GM12878 (cell line): ENCODE results near the gene KRTAP26-1. TPM values are rescaled to one million over a fixed set of nuclear protein-coding genes. Genes with fewer than 3 reads are reported as not detected.

Source experiments
- ATAC-seq: fragments of 200-7000 bp; cut with Tn5 transposase; 3 replicates; pipeline ENCODE4 v1.9.1; 2020; ENCODE audit warnings: mild to moderate bottlenecking, moderate library complexity
- BruUV-seq: library from RNA; stranded (reverse); fragments of 400-500 nt; replicated peaks from 2 replicates; lab custom pipeline; 2021; lab: Mats Ljungman, UMichigan
- CTCF ChIA-PET: fragments of 300-600 bp; sonication (Branson Sonifier 250); formaldehyde crosslinking; extraction: SDS; loops from one replicate; lab custom pipeline; 2021; ENCODE audit warnings: inconsistent platforms; lab: Yijun Ruan, JAX
- POLR2A ChIA-PET: fragments of 350-600 bp; formaldehyde crosslinking; extraction: SDS; loops from one replicate; lab custom pipeline; 2021; ENCODE audit warnings: inconsistent platforms; lab: Charles Lee
- RAD21 ChIA-PET: fragments of 300-600 bp; sonication (Branson Sonifier 250); formaldehyde crosslinking; loops from one replicate; lab custom pipeline; 2023; ENCODE audit warnings: antibody characterized with exemption; ENCODE audit not compliant: unreplicated experiment; lab: Charles Lee
- SMC1A ChIA-PET: fragments of 300-600 bp; sonication (Branson Sonifier 250); formaldehyde crosslinking; loops from one replicate; lab custom pipeline; 2023; ENCODE audit not compliant: unreplicated experiment, uncharacterized antibody; lab: Charles Lee
- DNase-seq: peaks from one replicate; pipeline ENCODE4 v3.0.0-alpha.2; 2011; ENCODE audit warnings: low read depth, low spot score
- FAIRE-seq: peaks from 3 replicates; lab custom pipeline; 2011; peaks lifted over from hg19 to GRCh38; lab: Jason Lieb, UNC
- H2AFZ ChIP-seq: 2 replicates; pipeline ENCODE4 v1.6.0; 2011; ENCODE audit warnings: low read depth, low read length, control low read depth; ENCODE audit not compliant: control insufficient read depth
- H3K27ac ChIP-seq: 2 replicates; pipeline ENCODE4 v1.5.1; 2011; ENCODE audit warnings: control low read depth; ENCODE audit not compliant: control insufficient read depth, insufficient read depth
- H3K27me3 ChIP-seq, 2 experiments: replicated peaks in 1 of 2; 2 replicates each; pipeline versions ENCODE4 v1.6.0 to v1.6.1; 2011; ENCODE audit warnings: low read length in 1 of 2; ENCODE audit not compliant: control insufficient read depth in 2 of 2, insufficient read depth in 2 of 2
- H3K36me3 ChIP-seq, 2 experiments: 2 replicates each; pipeline ENCODE4 v1.5.1; 2011; ENCODE audit warnings: low read length in 1 of 2; ENCODE audit not compliant: control insufficient read depth in 2 of 2, insufficient read depth in 2 of 2
- H3K4me1 ChIP-seq: 2 replicates; pipeline ENCODE4 v1.6.1; 2011; ENCODE audit warnings: mild to moderate bottlenecking, low read length, moderate library complexity, mixed read lengths; ENCODE audit not compliant: control insufficient read depth, insufficient read depth
- H3K4me2 ChIP-seq: 2 replicates; pipeline ENCODE4 v1.6.0; 2011; ENCODE audit warnings: control low read depth; ENCODE audit not compliant: control insufficient read depth, insufficient read depth
- H3K4me3 ChIP-seq: fragments of 200-600 bp; sonication (generic); 2 replicates; pipeline ENCODE4 v1.5.1; 2016
- H3K79me2 ChIP-seq: 2 replicates; pipeline ENCODE4 v1.6.0; 2011; ENCODE audit warnings: low read length; ENCODE audit not compliant: control insufficient read depth, insufficient read depth
- H3K9ac ChIP-seq: 2 replicates; pipeline ENCODE4 v1.8.0; 2011; ENCODE audit warnings: low read length, control low read depth, mixed read lengths; ENCODE audit not compliant: control insufficient read depth, insufficient read depth
- H3K9me3 ChIP-seq: replicated peaks from 3 replicates; pipeline ENCODE4 v1.5.1; 2011; ENCODE audit warnings: mild to moderate bottlenecking, low read length; ENCODE audit not compliant: control insufficient read depth, insufficient read depth
- H4K20me1 ChIP-seq: 2 replicates; pipeline ENCODE4 v1.6.0; 2011; ENCODE audit not compliant: control insufficient read depth, insufficient read depth
- CBX5 ChIP-seq: sonication (generic); IDR thresholded peaks from 2 replicates; pipeline ENCODE4 v1.6.1; 2016; ENCODE audit warnings: low read depth, moderate library complexity, mild to moderate bottlenecking, inconsistent platforms
- IRF3 ChIP-seq: fragments of 450-650 bp; IDR thresholded peaks from 2 replicates; pipeline ENCODE4 v1.6.1; 2014; ENCODE audit warnings: mild to moderate bottlenecking
- MAX ChIP-seq: IDR thresholded peaks from 2 replicates; pipeline ENCODE4 v1.6.1; 2012; ENCODE audit warnings: low read depth, low read length, improper control_type of control experiment
- POLR2AphosphoS5 ChIP-seq: IDR thresholded peaks from 2 replicates; pipeline ENCODE4 v1.6.1; 2011; ENCODE audit warnings: mild to moderate bottlenecking, low read length, inconsistent platforms
- POU2F2 ChIP-seq: IDR thresholded peaks from 3 replicates; pipeline ENCODE4 v1.6.1; 2011; ENCODE audit warnings: low read depth, mild to moderate bottlenecking, low read length, borderline replicate concordance
- PRDM15 ChIP-seq: fragments of 450-650 bp; formaldehyde crosslinking; IDR thresholded peaks from 2 replicates; pipeline ENCODE4 v1.4.0; 2020; ENCODE audit warnings: mild to moderate bottlenecking, moderate library complexity
- RUNX3 ChIP-seq: IDR thresholded peaks from 2 replicates; pipeline ENCODE4 v1.6.1; 2012; ENCODE audit warnings: low read length, inconsistent platforms
- WGBS: methylation state at CpG from one replicate; pipeline ENCODE4 v1.1.6; 2016; ENCODE audit warnings: low lambda C conversion rate; ENCODE audit not compliant: insufficient replicate concordance, insufficient coverage; ENCODE audit errors: missing lambda C conversion rate; 5-methylcytosine and 5-hydroxymethylcytosine counted together
- in situ Hi-C: fragments of 300-500 bp; cut with MboI; formaldehyde crosslinking; loops from 9 replicates; pipeline ENCODE4 v1.14.3; 2018; ENCODE audit warnings: mixed read lengths
- intact Hi-C: fragments of 100-400 bp; cut with micrococcal nuclease; formaldehyde crosslinking; loops from one replicate; pipeline ENCODE4 v1.14.2; 2022; ENCODE audit not compliant: unreplicated experiment
- polyA plus RNA-seq, 11 experiments: library from polyadenylated mRNA; depleted of rRNA in 4 of 11; unstranded in 6 of 11; stranded (reverse) in 5 of 11; fragments of >200 nt; fragmentation: Nextera tagmentation in 4 of 11; fragmentation: Illumina TruSeq in 1 of 11; extraction: Ambion mirVana in 4 of 11; extraction: Trizol in 1 of 11; gene quantifications; 1 replicate in 1 of 11; 2 replicates in 10 of 11; pipeline versions ENCODE4 v1.2.1 to v1.2.3, GENCODE V29; 2011 to 2016; ENCODE audit warnings: inconsistent platforms in 2 of 11, missing spikeins in 2 of 11, low read depth in 1 of 11
- small RNA-seq: library from RNA; depleted of rRNA; stranded (forward); fragments of <200 nt; gene quantifications from one replicate; pipeline ENCODE3, GENCODE V24; 2014
- total RNA-seq, 4 experiments: library from RNA; depleted of rRNA in 3 of 4; stranded (reverse); fragments of >200 nt in 3 of 4; fragmentation: Illumina TruSeq in 1 of 4; extraction: Trizol in 1 of 4; gene quantifications; 2 replicates each; pipeline versions ENCODE4 v1.2.1 to v1.2.3, GENCODE V29; 2013 to 2021

KRTAP26-1 gene
- total and polyA plus RNA-seq, 10 of the 15 experiments (the other 5 are each of a cell fraction or from before 2014, with no cell fraction given): not detected

- no peak for FAIRE-seq
- Histone ChIP-seq H3K4me1 (no peaks in the 10 kb centered on the region), H3K9me3 (no peaks in the 10 kb centered on the region), H2AFZ (no peak overlapping the region), H3K27ac (no peak overlapping the region), H3K4me3 (no peak overlapping the region), H3K79me2 (no peaks in the 10 kb centered on the region), H3K4me2 (no peak overlapping the region), H3K27me3 (no peaks in the 10 kb centered on the region), H3K9ac (no peak overlapping the region), H3K36me3 (no peaks in the 10 kb centered on the region), H4K20me1 (no peaks in the 10 kb centered on the region)
- DNase-seq: no peak
- POLR2A ChIA-PET: no interaction called here
- SMC1A ChIA-PET: no interaction called here
- no TSS peak for BruUV-seq
- 20% methylated on average over 3 of the region's 3 CpGs for WGBS
- in situ Hi-C loops (no loop called here), intact Hi-C loops (no loop called here)
- TF ChIP-seq POLR2AphosphoS5 (no peak), IRF3 (no peak), RUNX3 (no peak), CBX5 (no peak), MAX (no peak), PRDM15 (CRISPR knock-in tag) (no peak), POU2F2 (no peak)
- CTCF ChIA-PET: interaction anchor here (0.6 to 0.9 kb wide), 2 partner anchors 10 to 135 kb away, joined by 3 to 4 read pairs; no protein-coding TSS in a partner anchor
- RAD21 ChIA-PET: no interaction called here
- ATAC-seq: no peak
These were observed 50.1 kb downstream of the KRTAP26-1 start for GRCh38 chr21:30269803-30270530.

Small RNA genes within 50 kb of the gene (small RNA-seq; reads per million reads assigned to genes)
- gene KRTAP23-1: not detected

Other genes starting within 250 kb of the KRTAP26-1 start
Only the 7 nearest of the 18 such genes appear.
- gene CLDN8, start 104.2 kb downstream of the KRTAP26-1 start, total RNA-seq (2014; rRNA removed): not detected in 2 replicates
- gene CLDN8, start 104.2 kb downstream of the KRTAP26-1 start, total RNA-seq (2014; rRNA removed; fragmentation: Illumina TruSeq; extraction: Trizol): not detected in 2 replicates
- gene CLDN8, start 104.2 kb downstream of the KRTAP26-1 start, total RNA-seq (2021): not detected in 2 replicates
- gene CLDN8, start 104.2 kb downstream of the KRTAP26-1 start, polyA plus RNA-seq (2011; rRNA removed): not detected in 2 replicates
- not detected in 2 replicates for gene CLDN8, start 104.2 kb downstream of the KRTAP26-1 start, polyA plus RNA-seq (2014; fragmentation: Illumina TruSeq; extraction: Trizol)
- gene CLDN8, start 104.2 kb downstream of the KRTAP26-1 start, polyA plus RNA-seq (2014; fragmentation: Nextera tagmentation; extraction: Ambion mirVana): not detected
- not detected in 2 replicates for gene CLDN8, start 104.2 kb downstream of the KRTAP26-1 start, polyA plus RNA-seq (2014; rRNA removed)
- not detected for gene CLDN8, start 104.2 kb downstream of the KRTAP26-1 start, polyA plus RNA-seq (2016; fragmentation: Nextera tagmentation; extraction: Ambion mirVana)
- gene KRTAP24-1, start 37.4 kb downstream of the KRTAP26-1 start, total RNA-seq (2014; rRNA removed): not detected in 2 replicates
- gene KRTAP24-1, start 37.4 kb downstream of the KRTAP26-1 start, total RNA-seq (2014; rRNA removed; fragmentation: Illumina TruSeq; extraction: Trizol): not detected in 2 replicates
- not detected in 2 replicates for gene KRTAP24-1, start 37.4 kb downstream of the KRTAP26-1 start, total RNA-seq (2021)
- not detected in 2 replicates for gene KRTAP24-1, start 37.4 kb downstream of the KRTAP26-1 start, polyA plus RNA-seq (2011; rRNA removed)
- gene KRTAP24-1, start 37.4 kb downstream of the KRTAP26-1 start, polyA plus RNA-seq (2014; fragmentation: Illumina TruSeq; extraction: Trizol): not detected in 2 replicates
- gene KRTAP24-1, start 37.4 kb downstream of the KRTAP26-1 start, polyA plus RNA-seq (2014; fragmentation: Nextera tagmentation; extraction: Ambion mirVana): not detected
- not detected in 2 replicates for gene KRTAP24-1, start 37.4 kb downstream of the KRTAP26-1 start, polyA plus RNA-seq (2014; rRNA removed)
- not detected for gene KRTAP24-1, start 37.4 kb downstream of the KRTAP26-1 start, polyA plus RNA-seq (2016; fragmentation: Nextera tagmentation; extraction: Ambion mirVana)
- not detected in 2 replicates for gene KRTAP25-1, start 30.8 kb downstream of the KRTAP26-1 start, total RNA-seq (2014; rRNA removed)
- gene KRTAP25-1, start 30.8 kb downstream of the KRTAP26-1 start, total RNA-seq (2014; rRNA removed; fragmentation: Illumina TruSeq; extraction: Trizol): not detected in 2 replicates
- gene KRTAP25-1, start 30.8 kb downstream of the KRTAP26-1 start, total RNA-seq (2021): not detected in 2 replicates
- gene KRTAP25-1, start 30.8 kb downstream of the KRTAP26-1 start, polyA plus RNA-seq (2011; rRNA removed): not detected in 2 replicates
- gene KRTAP25-1, start 30.8 kb downstream of the KRTAP26-1 start, polyA plus RNA-seq (2014; fragmentation: Illumina TruSeq; extraction: Trizol): not detected in 2 replicates
- not detected for gene KRTAP25-1, start 30.8 kb downstream of the KRTAP26-1 start, polyA plus RNA-seq (2014; fragmentation: Nextera tagmentation; extraction: Ambion mirVana)
- gene KRTAP25-1, start 30.8 kb downstream of the KRTAP26-1 start, polyA plus RNA-seq (2014; rRNA removed): not detected in 2 replicates
- gene KRTAP25-1, start 30.8 kb downstream of the KRTAP26-1 start, polyA plus RNA-seq (2016; fragmentation: Nextera tagmentation; extraction: Ambion mirVana): not detected
- gene KRTAP27-1, start 17.4 kb upstream of the KRTAP26-1 start, total RNA-seq (2014; rRNA removed): not detected in 2 replicates
- gene KRTAP27-1, start 17.4 kb upstream of the KRTAP26-1 start, total RNA-seq (2014; rRNA removed; fragmentation: Illumina TruSeq; extraction: Trizol): not detected in 2 replicates
- not detected in 2 replicates for gene KRTAP27-1, start 17.4 kb upstream of the KRTAP26-1 start, total RNA-seq (2021)
- gene KRTAP27-1, start 17.4 kb upstream of the KRTAP26-1 start, polyA plus RNA-seq (2011; rRNA removed): not detected in 2 replicates
- not detected in 2 replicates for gene KRTAP27-1, start 17.4 kb upstream of the KRTAP26-1 start, polyA plus RNA-seq (2014; fragmentation: Illumina TruSeq; extraction: Trizol)
- not detected for gene KRTAP27-1, start 17.4 kb upstream of the KRTAP26-1 start, polyA plus RNA-seq (2014; fragmentation: Nextera tagmentation; extraction: Ambion mirVana)
- not detected in 2 replicates for gene KRTAP27-1, start 17.4 kb upstream of the KRTAP26-1 start, polyA plus RNA-seq (2014; rRNA removed)
- not detected for gene KRTAP27-1, start 17.4 kb upstream of the KRTAP26-1 start, polyA plus RNA-seq (2016; fragmentation: Nextera tagmentation; extraction: Ambion mirVana)
- not detected in 2 replicates for gene KRTAP23-1, start 28.3 kb upstream of the KRTAP26-1 start, total RNA-seq (2014; rRNA removed)
- not detected in 2 replicates for gene KRTAP23-1, start 28.3 kb upstream of the KRTAP26-1 start, total RNA-seq (2014; rRNA removed; fragmentation: Illumina TruSeq; extraction: Trizol)
- gene KRTAP23-1, start 28.3 kb upstream of the KRTAP26-1 start, total RNA-seq (2021): not detected in 2 replicates
- gene KRTAP23-1, start 28.3 kb upstream of the KRTAP26-1 start, polyA plus RNA-seq (2011; rRNA removed): not detected in 2 replicates
- not detected in 2 replicates for gene KRTAP23-1, start 28.3 kb upstream of the KRTAP26-1 start, polyA plus RNA-seq (2014; fragmentation: Illumina TruSeq; extraction: Trizol)
- gene KRTAP23-1, start 28.3 kb upstream of the KRTAP26-1 start, polyA plus RNA-seq (2014; fragmentation: Nextera tagmentation; extraction: Ambion mirVana): not detected
- gene KRTAP23-1, start 28.3 kb upstream of the KRTAP26-1 start, polyA plus RNA-seq (2014; rRNA removed): not detected in 2 replicates
- gene KRTAP23-1, start 28.3 kb upstream of the KRTAP26-1 start, polyA plus RNA-seq (2016; fragmentation: Nextera tagmentation; extraction: Ambion mirVana): not detected
- gene KRTAP13-2, start 52.0 kb upstream of the KRTAP26-1 start, total RNA-seq (2014; rRNA removed): not detected in 2 replicates
- not detected in 2 replicates for gene KRTAP13-2, start 52.0 kb upstream of the KRTAP26-1 start, total RNA-seq (2014; rRNA removed; fragmentation: Illumina TruSeq; extraction: Trizol)
- not detected in 2 replicates for gene KRTAP13-2, start 52.0 kb upstream of the KRTAP26-1 start, total RNA-seq (2021)
- gene KRTAP13-2, start 52.0 kb upstream of the KRTAP26-1 start, polyA plus RNA-seq (2011; rRNA removed): not detected in 2 replicates
- gene KRTAP13-2, start 52.0 kb upstream of the KRTAP26-1 start, polyA plus RNA-seq (2014; fragmentation: Illumina TruSeq; extraction: Trizol): not detected in 2 replicates
- gene KRTAP13-2, start 52.0 kb upstream of the KRTAP26-1 start, polyA plus RNA-seq (2014; fragmentation: Nextera tagmentation; extraction: Ambion mirVana): not detected
- gene KRTAP13-2, start 52.0 kb upstream of the KRTAP26-1 start, polyA plus RNA-seq (2014; rRNA removed): not detected in 2 replicates
- not detected for gene KRTAP13-2, start 52.0 kb upstream of the KRTAP26-1 start, polyA plus RNA-seq (2016; fragmentation: Nextera tagmentation; extraction: Ambion mirVana)
- not detected in 2 replicates for gene KRTAP13-1, start 75.7 kb upstream of the KRTAP26-1 start, total RNA-seq (2014; rRNA removed)
- not detected in 2 replicates for gene KRTAP13-1, start 75.7 kb upstream of the KRTAP26-1 start, total RNA-seq (2014; rRNA removed; fragmentation: Illumina TruSeq; extraction: Trizol)
- gene KRTAP13-1, start 75.7 kb upstream of the KRTAP26-1 start, total RNA-seq (2021): not detected in 2 replicates
- gene KRTAP13-1, start 75.7 kb upstream of the KRTAP26-1 start, polyA plus RNA-seq (2011; rRNA removed): not detected in 2 replicates
- not detected in 2 replicates for gene KRTAP13-1, start 75.7 kb upstream of the KRTAP26-1 start, polyA plus RNA-seq (2014; fragmentation: Illumina TruSeq; extraction: Trizol)
- gene KRTAP13-1, start 75.7 kb upstream of the KRTAP26-1 start, polyA plus RNA-seq (2014; fragmentation: Nextera tagmentation; extraction: Ambion mirVana): not detected
- not detected in 2 replicates for gene KRTAP13-1, start 75.7 kb upstream of the KRTAP26-1 start, polyA plus RNA-seq (2014; rRNA removed)
- not detected for gene KRTAP13-1, start 75.7 kb upstream of the KRTAP26-1 start, polyA plus RNA-seq (2016; fragmentation: Nextera tagmentation; extraction: Ambion mirVana)